OCI-LY7 (cell line): Measurements from ENCODE around the gene KIAA1210. TPM values are rescaled to one million over a fixed set of nuclear protein-coding genes. Genes with fewer than 3 reads are reported as not detected.

Experiments
- BruUV-seq: library from RNA; stranded (reverse); fragments of 400-500 nt; replicated peaks from 2 replicates; lab custom pipeline; 2021; lab: Mats Ljungman, UMichigan
- CTCF ChIA-PET: fragments of 300-600 bp; sonication (Branson Sonifier 250); formaldehyde crosslinking; loops from one replicate; lab custom pipeline; 2022; ENCODE audit warnings: antibody characterized with exemption; ENCODE audit not compliant: unreplicated experiment; lab: Charles Lee
- POLR2A ChIA-PET: fragments of 300-600 bp; sonication (Branson Sonifier 250); formaldehyde crosslinking; loops from one replicate; lab custom pipeline; 2022; ENCODE audit warnings: antibody characterized with exemption; lab: Charles Lee
- DNase-seq: peaks from one replicate; pipeline ENCODE4 v3.0.0-alpha.2; 2015; ENCODE audit warnings: low spot score
- H2AFZ ChIP-seq: fragments of 200-600 bp; sonication (generic), shearing (Covaris generic); 2 replicates; pipeline ENCODE4 v1.6.1; 2014; ENCODE audit warnings: mild to moderate bottlenecking, antibody characterized with exemption, low read length, moderate library complexity
- H3K27ac ChIP-seq: fragments of 200-600 bp; sonication (generic); 2 replicates; pipeline ENCODE4 v1.5.1; 2014; ENCODE audit warnings: mixed run types, low read depth, mild to moderate bottlenecking, moderate library complexity, low read length, inconsistent platforms; ENCODE audit not compliant: poor library complexity, severe bottlenecking
- H3K36me3 ChIP-seq: fragments of 200-600 bp; sonication (generic); 2 replicates; pipeline ENCODE4 v1.6.1; 2014; ENCODE audit warnings: mild to moderate bottlenecking, antibody characterized with exemption, low read length, moderate library complexity, mixed read lengths; ENCODE audit not compliant: insufficient read depth
- H3K4me1 ChIP-seq: fragments of 200-600 bp; sonication (generic); 2 replicates; pipeline ENCODE4 v1.5.1; 2014; ENCODE audit warnings: mild to moderate bottlenecking, low read length; ENCODE audit not compliant: insufficient read depth, poor library complexity, severe bottlenecking
- H3K4me2 ChIP-seq: fragments of 200-600 bp; sonication (generic); 2 replicates; pipeline ENCODE4 v1.6.1; 2014; ENCODE audit warnings: mild to moderate bottlenecking, low read length
- H3K4me3 ChIP-seq: fragments of 200-600 bp; sonication (generic); 2 replicates; pipeline ENCODE4 v1.5.1; 2014; ENCODE audit warnings: mild to moderate bottlenecking, low read depth, low read length; ENCODE audit not compliant: poor library complexity, severe bottlenecking
- H3K79me2 ChIP-seq: fragments of 200-600 bp; sonication (generic); 2 replicates; pipeline ENCODE4 v1.6.1; 2016; ENCODE audit warnings: low read depth, mild to moderate bottlenecking, low read length, moderate library complexity, mixed read lengths; ENCODE audit not compliant: insufficient read depth
- H3K9me2 ChIP-seq: fragments of 200-600 bp; sonication (generic); 2 replicates; pipeline ENCODE4 v1.6.1; 2016; ENCODE audit warnings: mild to moderate bottlenecking, low read length, mixed read lengths; ENCODE audit not compliant: insufficient read depth
- H3K9me3 ChIP-seq: fragments of 200-600 bp; sonication (generic); 2 replicates; pipeline ENCODE4 v1.6.1; 2014; ENCODE audit warnings: mild to moderate bottlenecking, mixed run types, low read length, mixed read lengths
- H4K20me1 ChIP-seq: fragments of 200-600 bp; sonication (generic); 2 replicates; pipeline ENCODE4 v1.6.1; 2014; ENCODE audit warnings: mild to moderate bottlenecking, antibody characterized with exemption, low read length, moderate library complexity, mixed read lengths; ENCODE audit not compliant: insufficient read depth
- EZH2phosphoT487 ChIP-seq: fragments of 200-600 bp; sonication (generic); IDR thresholded peaks from 2 replicates; pipeline ENCODE4 v1.6.1; 2018; ENCODE audit warnings: low read depth, borderline replicate concordance, mild to moderate bottlenecking, mixed run types, antibody characterized with exemption, low read length, moderate library complexity, mixed read lengths
- intact Hi-C: fragments of 100-400 bp; cut with micrococcal nuclease; formaldehyde crosslinking; loops from one replicate; pipeline ENCODE4 v1.10.0; 2022; ENCODE audit not compliant: unreplicated experiment
- total RNA-seq, 2 experiments: library from RNA; depleted of rRNA in 1 of 2; stranded (reverse); fragments of >200 nt in 1 of 2; shearing (Covaris generic) in 1 of 2; gene quantifications; 2 replicates each; pipeline ENCODE4 v1.2.3, GENCODE V29; 2014 to 2022
- TF ChIP-seq, protein P1 (sequence below): fragments of 200-600 bp; sonication (generic); conservative IDR thresholded peaks from 2 replicates; pipeline ENCODE4 v1.5.1; 2014; ENCODE audit warnings: mild to moderate bottlenecking, antibody characterized with exemption, low read length, moderate library complexity, mixed read lengths

KIAA1210 gene
- total RNA-seq, 2 experiments from 2014 or later, result not detected

- H3K27ac ChIP-seq, result no peak overlapping the region
- intact Hi-C loops, result no loop called here
- no peaks in the 10 kb centered on the region for H3K9me2 ChIP-seq
- POLR2A ChIA-PET, result no interaction called here
- no TSS peak for BruUV-seq
- no peaks in the 10 kb centered on the region for H4K20me1 ChIP-seq
- H3K9me3 ChIP-seq, result no peaks in the 10 kb centered on the region
- no peak overlapping the region for H2AFZ ChIP-seq
- H3K79me2 ChIP-seq, result no peaks in the 10 kb centered on the region
- H3K4me3 ChIP-seq, result no peak overlapping the region
- no peaks in the 10 kb centered on the region for H3K36me3 ChIP-seq
- H3K4me1 ChIP-seq, result no peaks in the 10 kb centered on the region
- no peak overlapping the region for H3K4me2 ChIP-seq
- DNase-seq, result no peak
- CTCF ChIA-PET, result no interaction called here
- no peak for TF ChIP-seq EZH2phosphoT487
- TF ChIP-seq, protein P1, sequence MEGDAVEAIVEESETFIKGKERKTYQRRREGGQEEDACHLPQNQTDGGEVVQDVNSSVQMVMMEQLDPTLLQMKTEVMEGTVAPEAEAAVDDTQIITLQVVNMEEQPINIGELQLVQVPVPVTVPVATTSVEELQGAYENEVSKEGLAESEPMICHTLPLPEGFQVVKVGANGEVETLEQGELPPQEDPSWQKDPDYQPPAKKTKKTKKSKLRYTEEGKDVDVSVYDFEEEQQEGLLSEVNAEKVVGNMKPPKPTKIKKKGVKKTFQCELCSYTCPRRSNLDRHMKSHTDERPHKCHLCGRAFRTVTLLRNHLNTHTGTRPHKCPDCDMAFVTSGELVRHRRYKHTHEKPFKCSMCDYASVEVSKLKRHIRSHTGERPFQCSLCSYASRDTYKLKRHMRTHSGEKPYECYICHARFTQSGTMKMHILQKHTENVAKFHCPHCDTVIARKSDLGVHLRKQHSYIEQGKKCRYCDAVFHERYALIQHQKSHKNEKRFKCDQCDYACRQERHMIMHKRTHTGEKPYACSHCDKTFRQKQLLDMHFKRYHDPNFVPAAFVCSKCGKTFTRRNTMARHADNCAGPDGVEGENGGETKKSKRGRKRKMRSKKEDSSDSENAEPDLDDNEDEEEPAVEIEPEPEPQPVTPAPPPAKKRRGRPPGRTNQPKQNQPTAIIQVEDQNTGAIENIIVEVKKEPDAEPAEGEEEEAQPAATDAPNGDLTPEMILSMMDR, result no peak
These were observed 19.9 kb upstream of the KIAA1210 start for GRCh38 chrX:119147486-119147885.

- CTCF ChIA-PET, result no interaction called here
- TF ChIP-seq, protein P1, result peak; percentile 47
- no peak for TF ChIP-seq EZH2phosphoT487
- no peak overlapping the region for H2AFZ ChIP-seq
- H3K4me2 ChIP-seq, result no peak overlapping the region
- POLR2A ChIA-PET, result no interaction called here
- no peaks in the 10 kb centered on the region for H3K36me3 ChIP-seq
- H3K27ac ChIP-seq, result no peak overlapping the region
- DNase-seq, result peak; percentile 1
- no peaks in the 10 kb centered on the region for H3K79me2 ChIP-seq
- no peaks in the 10 kb centered on the region for H3K9me3 ChIP-seq
- no TSS peak for BruUV-seq
- no peaks in the 10 kb centered on the region for H3K9me2 ChIP-seq
- intact Hi-C loops, result no loop called here
- H4K20me1 ChIP-seq, result no peaks in the 10 kb centered on the region
- no peak overlapping the region for H3K4me3 ChIP-seq
- no peaks in the 10 kb centered on the region for H3K4me1 ChIP-seq
These were observed 17.6 kb upstream of the KIAA1210 start for GRCh38 chrX:119145241-119145653.

DNA sequence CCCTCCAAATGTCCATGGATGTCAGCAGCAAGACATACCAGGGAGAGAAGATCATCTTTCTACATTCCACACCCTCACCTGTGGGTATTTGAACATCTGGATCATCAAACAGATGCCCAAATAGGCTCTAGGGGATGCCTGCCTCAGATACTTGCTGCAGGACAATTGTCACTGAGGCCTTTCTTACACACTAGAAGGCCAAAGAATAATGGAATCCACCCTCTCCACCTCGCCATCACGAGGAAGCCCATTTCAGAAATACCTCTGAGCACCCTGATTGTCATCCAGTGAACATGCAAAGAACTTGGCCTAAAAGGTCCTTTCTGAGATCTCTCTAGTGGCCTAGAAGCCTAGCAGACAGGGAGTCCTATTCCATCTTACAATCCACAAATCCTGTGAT, 6.9 kb upstream of the KIAA1210 start:
- no peak overlapping the region for H3K4me3 ChIP-seq
- POLR2A ChIA-PET, result no interaction called here
- DNase-seq, result no peak
- no peak overlapping the region for H3K4me2 ChIP-seq
- H3K27ac ChIP-seq, result no peak overlapping the region
- no peaks in the 10 kb centered on the region for H3K36me3 ChIP-seq
- CTCF ChIA-PET, result no interaction called here
- TF ChIP-seq, protein P1, result no peak
- no peak for TF ChIP-seq EZH2phosphoT487
- intact Hi-C loops, result no loop called here
- no peaks in the 10 kb centered on the region for H3K79me2 ChIP-seq
- H4K20me1 ChIP-seq, result no peaks in the 10 kb centered on the region
- no peak overlapping the region for H2AFZ ChIP-seq
- BruUV-seq, result no TSS peak
- H3K9me3 ChIP-seq, result no peaks in the 10 kb centered on the region
- H3K4me1 ChIP-seq, result no peaks in the 10 kb centered on the region
- no peaks in the 10 kb centered on the region for H3K9me2 ChIP-seq
